ENCODE results near the gene HAGHL.

GRCh38 chr16:740459-740763 is 13.5 kb downstream of the HAGHL start:
- TF ChIP-seq CTCF (IDR thresholded peaks at IDR 0.05), result no peak
- no peak for TF ChIP-seq POLR2A (IDR thresholded peaks at IDR 0.05)
